Spleen (tissue), 7 donors: ENCODE measurements around the gene GAB2.
"Not testable (repeated sequence)": the region's sequence is repeated elsewhere in the genome, so short reads cannot be mapped to it uniquely, and the experiment has no call there.

Experiments
- CTCF ChIP-seq, 11 experiments: fragments of 200-600 bp in 7 of 11; fragments of 450-650 bp in 4 of 11; sonication (generic) in 4 of 11; IDR thresholded peaks in 8 of 11; conservative IDR thresholded peaks in 3 of 11; 1 replicate in 7 of 11; 2 replicates in 4 of 11; pipeline versions ENCODE4 v1.4.0 to v1.8.0; 2016 to 2021; ENCODE audit warnings: antibody characterized with exemption in 11 of 11, inconsistent platforms in 4 of 11, mild to moderate bottlenecking in 1 of 11
- POLR2A ChIP-seq, 3 donors: fragments of 450-650 bp; IDR thresholded peaks; one replicate each; pipeline ENCODE4 v1.5.1; 2017; ENCODE audit warnings: antibody characterized with exemption in 3 of 3, mild to moderate bottlenecking in 1 of 3
- POLR2AphosphoS5 ChIP-seq, 3 donors: sonication (generic); formaldehyde crosslinking; IDR thresholded peaks; one replicate each; pipeline ENCODE4 v1.5.1; 2017; ENCODE audit warnings: antibody characterized with exemption in 3 of 3
- donor health status: DM: no; HTN: no; CAD: no; lungs with moderate emphysema.
- donor health status: DM: no; HTN: no; CAD: no.
- donor health status: DM: no; HTN: no; CAD: no.

DNA sequence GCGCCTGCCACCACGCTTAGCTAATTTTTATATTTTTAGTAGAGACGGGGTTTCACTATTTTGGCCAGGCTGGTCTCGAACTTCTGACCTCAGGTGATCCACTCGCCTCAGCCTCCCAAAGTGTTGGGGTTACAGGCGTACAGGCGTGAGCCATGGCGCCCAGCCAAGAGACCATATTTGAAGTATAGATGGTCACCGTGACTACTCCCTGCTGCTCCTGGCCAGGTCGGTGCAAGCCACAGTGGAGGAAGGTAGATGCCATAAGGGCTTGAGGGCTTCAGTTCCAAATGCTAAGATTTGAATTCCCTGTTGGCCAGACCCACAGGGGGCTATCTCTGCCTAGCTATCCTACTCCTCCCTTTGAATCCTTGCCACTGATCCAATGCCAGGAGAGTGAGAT lies 194.9 kb downstream of the GAB2 start:
- not testable (repeated sequence) for TF ChIP-seq POLR2A (IDR thresholded peaks at IDR 0.05); CTCF (IDR thresholded peaks at IDR 0.05 in 8 of 11, conservative IDR thresholded peaks at IDR 0.05 in 3 of 11); POLR2AphosphoS5 (IDR thresholded peaks at IDR 0.05)
